D721Med (cell line): Measurements from ENCODE around the gene SOX3.

Experiments used
- DNase-seq: peaks from one replicate; pipeline ENCODE4 v3.0.0; 2011; ENCODE audit warnings: low spot score; ENCODE audit not compliant: insufficient read length
- FAIRE-seq: peaks from 2 replicates; lab custom pipeline; 2011; peaks lifted over from hg19 to GRCh38; lab: Jason Lieb, UNC
- CTCF ChIP-seq: IDR thresholded peaks from 2 replicates; pipeline ENCODE4 v1.5.1; 2012; ENCODE audit warnings: mild to moderate bottlenecking, control low read depth; ENCODE audit not compliant: insufficient read depth; ENCODE audit errors: missing control alignments

Gene SOX3

GRCh38 chrX:140500441-140500840 lies 4.4 kb downstream of the SOX3 start:
- DNase-seq, result no peak
- FAIRE-seq, result no peak
- TF ChIP-seq CTCF, result no peak

DNA sequence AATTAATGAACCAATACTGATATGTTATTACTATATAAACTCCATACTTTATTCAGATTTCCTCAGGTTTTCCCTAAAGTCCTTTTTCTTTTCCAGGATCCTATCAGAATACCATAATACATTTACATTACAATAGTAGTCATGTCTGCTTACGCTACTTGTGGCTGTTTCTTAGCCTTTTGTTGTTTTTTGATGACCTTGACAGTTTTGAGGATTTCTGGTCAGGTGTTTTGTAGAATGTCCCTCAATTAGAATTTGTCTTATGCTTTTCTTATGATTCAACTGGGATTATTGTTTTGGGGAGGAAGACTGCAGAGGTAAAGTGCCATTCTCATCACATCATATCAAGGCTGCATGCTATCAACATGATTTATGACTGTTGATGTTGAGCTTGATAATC lies 9.1 kb downstream of the SOX3 start:
- no peak for DNase-seq
- FAIRE-seq, result no peak
- TF ChIP-seq CTCF, result no peak

DNA sequence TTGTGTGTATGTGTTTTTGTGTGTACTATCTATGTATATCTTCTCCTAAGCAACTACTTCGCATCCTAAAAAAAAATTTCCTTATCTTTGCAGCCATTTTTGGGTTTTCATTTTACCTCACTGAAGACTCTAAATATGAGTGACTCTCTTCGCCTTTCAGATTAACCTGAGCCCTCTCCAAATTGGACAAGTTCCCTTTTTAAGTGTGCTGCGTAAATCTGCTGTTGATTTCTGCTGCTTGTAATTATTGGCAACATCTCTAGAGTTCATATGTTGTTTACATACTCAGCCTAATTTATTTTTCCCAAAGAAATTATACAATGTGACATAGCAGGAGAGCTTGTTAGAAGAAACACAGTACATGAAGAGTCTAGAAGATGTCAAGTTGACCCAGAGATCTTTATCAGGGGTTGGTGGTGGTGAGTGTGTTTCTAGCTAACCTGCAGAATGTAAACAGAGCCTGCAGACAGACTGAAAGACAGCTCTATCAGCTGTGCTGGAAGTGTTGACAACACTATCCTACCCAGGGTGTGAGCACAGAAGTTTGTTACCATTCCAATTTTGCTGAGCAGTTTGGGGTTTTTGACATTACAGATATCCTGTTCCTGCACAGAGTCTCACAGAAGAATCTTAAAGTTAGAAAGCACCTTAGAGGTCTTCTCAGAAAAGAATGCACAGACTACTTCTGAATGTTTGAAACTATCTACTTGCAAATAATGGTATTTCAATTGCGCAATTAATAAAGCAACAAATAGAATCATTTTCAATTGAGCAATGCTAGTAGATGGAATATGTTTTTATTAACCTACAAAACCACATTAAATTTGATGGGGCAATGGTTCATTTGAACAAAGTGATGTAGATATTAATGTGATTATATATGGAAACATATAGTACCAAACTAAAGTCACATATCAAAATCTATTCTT lies 12.5 kb downstream of the SOX3 start:
- FAIRE-seq (no peak), DNase-seq (no peak)
- no peak for TF ChIP-seq CTCF

DNA sequence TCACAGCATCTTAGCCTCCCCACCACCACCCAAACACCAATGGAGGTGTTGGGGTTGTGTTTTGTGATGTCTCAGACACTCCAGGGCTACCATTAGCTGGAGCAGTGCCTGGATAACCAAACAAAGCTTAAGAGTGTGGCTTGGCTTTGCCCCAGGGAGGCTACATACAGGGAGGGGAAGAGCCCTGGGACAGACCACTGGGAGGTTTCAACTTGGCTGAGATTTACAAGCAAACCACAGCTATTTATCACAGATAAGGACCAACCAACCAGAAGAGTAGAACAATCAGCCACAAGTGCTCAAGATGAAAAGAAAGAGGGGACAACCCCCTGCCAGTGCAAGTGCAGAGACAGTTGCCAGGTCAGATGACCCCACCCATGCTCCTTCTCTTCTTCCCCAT lies 24.1 kb downstream of the SOX3 start:
- no peak for FAIRE-seq
- no peak for TF ChIP-seq CTCF
- DNase-seq, result no peak

- TF ChIP-seq CTCF, result no peak
- FAIRE-seq (no peak), DNase-seq (no peak)
Observed at GRCh38 chrX:140477987-140478386, 26.9 kb downstream of the SOX3 start.

DNA sequence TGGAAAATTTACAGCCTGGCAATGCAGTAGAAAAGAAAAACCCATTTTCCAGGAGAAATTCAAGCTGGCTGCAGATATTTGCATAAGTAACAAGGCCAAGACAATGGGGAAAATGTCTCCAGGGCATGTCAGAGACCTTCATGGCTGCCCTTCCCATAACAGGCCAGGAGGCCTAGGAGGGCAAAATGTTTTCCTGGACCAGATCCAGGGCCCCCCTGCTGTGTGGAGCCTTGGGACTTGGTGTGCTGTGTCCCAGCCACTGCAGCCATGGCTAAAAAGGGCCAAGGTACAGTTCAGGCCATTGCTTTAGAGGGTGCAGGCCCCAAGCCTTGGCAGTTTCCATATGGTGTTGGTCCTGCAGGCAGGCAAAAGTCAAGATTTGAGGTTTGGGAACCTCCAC lies 29.8 kb downstream of the SOX3 start:
- FAIRE-seq, result no peak
- no peak for DNase-seq
- no peak for TF ChIP-seq CTCF

- DNase-seq, result no peak
- FAIRE-seq, result no peak
- TF ChIP-seq CTCF, result no peak
Observed at GRCh38 chrX:140467211-140467610, 37.7 kb downstream of the SOX3 start.
